Hepatocyte (in vitro differentiated cells): ENCODE results near the gene MYO3B. TPM values are rescaled to one million over a fixed set of nuclear protein-coding genes. Genes with fewer than 3 reads are reported as not detected.

Experiments
- DNase-seq: peaks from one replicate; pipeline ENCODE4 v3.0.0-alpha.2; 2016; ENCODE audit warnings: low spot score
- H2AFZ ChIP-seq: fragments of 200-600 bp; sonication (generic); 2 replicates; pipeline ENCODE4 v1.6.0; 2016; ENCODE audit warnings: antibody characterized with exemption, mild to moderate bottlenecking
- H3K27ac ChIP-seq: fragments of 200-600 bp; sonication (generic); 2 replicates; pipeline ENCODE4 v1.5.1; 2016; ENCODE audit warnings: mild to moderate bottlenecking
- H3K27me3 ChIP-seq: fragments of 200-600 bp; sonication (generic); 2 replicates; pipeline ENCODE4 v1.6.1; 2016
- H3K36me3 ChIP-seq: fragments of 200-600 bp; sonication (generic); replicated peaks from 2 replicates; pipeline ENCODE4 v1.5.1; 2016; ENCODE audit warnings: low read depth; ENCODE audit not compliant: insufficient read depth
- H3K4me1 ChIP-seq: fragments of 200-600 bp; sonication (generic); 2 replicates; pipeline ENCODE4 v1.5.1; 2016; ENCODE audit warnings: mild to moderate bottlenecking, moderate library complexity; ENCODE audit not compliant: insufficient read depth
- H3K4me2 ChIP-seq: fragments of 200-600 bp; sonication (generic); 2 replicates; pipeline ENCODE4 v1.6.0; 2016
- H3K4me3 ChIP-seq: fragments of 200-600 bp; sonication (generic); 2 replicates; pipeline ENCODE4 v1.5.1; 2016; ENCODE audit warnings: mild to moderate bottlenecking
- H3K79me2 ChIP-seq: fragments of 200-600 bp; sonication (generic); 2 replicates; pipeline ENCODE4 v1.6.0; 2017; ENCODE audit warnings: mild to moderate bottlenecking
- H3K9me2 ChIP-seq: fragments of 200-600 bp; sonication (generic); replicated peaks from 2 replicates; pipeline ENCODE4 v1.6.0; 2017; ENCODE audit warnings: mild to moderate bottlenecking; ENCODE audit not compliant: insufficient read depth
- H3K9me3 ChIP-seq: fragments of 200-600 bp; sonication (generic); 2 replicates; pipeline ENCODE4 v1.5.1; 2016; ENCODE audit warnings: low read depth, mild to moderate bottlenecking
- H4K20me1 ChIP-seq: fragments of 200-600 bp; sonication (generic); 2 replicates; pipeline ENCODE4 v1.6.0; 2016; ENCODE audit warnings: mild to moderate bottlenecking; ENCODE audit not compliant: insufficient read depth, poor library complexity, severe bottlenecking
- CTCF ChIP-seq: fragments of 200-600 bp; sonication (generic); IDR thresholded peaks from 2 replicates; pipeline ENCODE4 v1.5.1; 2016; ENCODE audit warnings: antibody characterized with exemption, mild to moderate bottlenecking; ENCODE audit not compliant: poor library complexity
- EZH2 ChIP-seq: fragments of 200-600 bp; sonication (generic); IDR thresholded peaks from 2 replicates; pipeline ENCODE4 v1.6.1; 2016; ENCODE audit warnings: antibody characterized with exemption, mild to moderate bottlenecking, borderline replicate concordance
- EZH2phosphoT487 ChIP-seq: fragments of 200-600 bp; sonication (generic); IDR thresholded peaks from one replicate; pipeline ENCODE4 v1.6.1; 2018; ENCODE audit warnings: antibody characterized with exemption, mild to moderate bottlenecking, low read depth, moderate library complexity; ENCODE audit not compliant: unreplicated experiment, severe bottlenecking
- WGBS: methylation state at CpG from one replicate; pipeline ENCODE4 v1.1.6; 2016; ENCODE audit warnings: low lambda C conversion rate; ENCODE audit errors: missing lambda C conversion rate; 5-methylcytosine and 5-hydroxymethylcytosine counted together
- polyA plus RNA-seq: library from polyadenylated mRNA; unstranded; fragments of >200 nt; fragmentation: Nextera tagmentation; extraction: Ambion mirVana; gene quantifications from 2 replicates; pipeline ENCODE4 v1.2.1, GENCODE V29; 2016
- total RNA-seq: library from RNA; depleted of rRNA; stranded (reverse); fragments of >200 nt; gene quantifications from 2 replicates; pipeline ENCODE4 v1.2.3, GENCODE V29; 2014

Gene MYO3B
- total and polyA plus RNA-seq, 2 experiments from 2014 or later, result 0.63 to 1.1 TPM

- no peaks in the 10 kb centered on the region for H3K27me3 ChIP-seq
- no peak overlapping the region for H2AFZ ChIP-seq
- H4K20me1 ChIP-seq, result no peaks in the 10 kb centered on the region
- no peaks in the 10 kb centered on the region for H3K4me1 ChIP-seq
- no peaks in the 10 kb centered on the region for H3K36me3 ChIP-seq
- DNase-seq, result no peak
- no peaks in the 10 kb centered on the region for H3K9me3 ChIP-seq
- H3K27ac ChIP-seq, result no peak overlapping the region
- no peak overlapping the region for H3K4me3 ChIP-seq
- 77% methylated on average over 2 of the region's 2 CpGs for WGBS
- H3K79me2 ChIP-seq, result no peaks in the 10 kb centered on the region
- no peaks in the 10 kb centered on the region for H3K9me2 ChIP-seq
- TF ChIP-seq CTCF, result no peak
- no peak for TF ChIP-seq EZH2phosphoT487
- TF ChIP-seq EZH2, result no peak
- H3K4me2 ChIP-seq, result no peak overlapping the region
Measured at GRCh38 chr2:170249761-170250160, 71.8 kb downstream of the MYO3B start.

- Histone ChIP-seq H2AFZ (no peak overlapping the region), H3K79me2 (no peaks in the 10 kb centered on the region), H3K9me2 (no peaks in the 10 kb centered on the region), H3K36me3 (no peaks in the 10 kb centered on the region), H3K4me1 (no peaks in the 10 kb centered on the region), H3K4me3 (no peak overlapping the region), H3K9me3 (no peaks in the 10 kb centered on the region), H4K20me1 (no peaks in the 10 kb centered on the region), H3K4me2 (no peak overlapping the region), H3K27me3 (no peaks in the 10 kb centered on the region), H3K27ac (no peak overlapping the region)
- no peak for DNase-seq
- TF ChIP-seq CTCF (no peak), EZH2 (no peak), EZH2phosphoT487 (no peak)
- 89% methylated on average over 6 of the region's 6 CpGs for WGBS
Measured at GRCh38 chr2:170250584-170250983, 72.6 kb downstream of the MYO3B start.

DNA sequence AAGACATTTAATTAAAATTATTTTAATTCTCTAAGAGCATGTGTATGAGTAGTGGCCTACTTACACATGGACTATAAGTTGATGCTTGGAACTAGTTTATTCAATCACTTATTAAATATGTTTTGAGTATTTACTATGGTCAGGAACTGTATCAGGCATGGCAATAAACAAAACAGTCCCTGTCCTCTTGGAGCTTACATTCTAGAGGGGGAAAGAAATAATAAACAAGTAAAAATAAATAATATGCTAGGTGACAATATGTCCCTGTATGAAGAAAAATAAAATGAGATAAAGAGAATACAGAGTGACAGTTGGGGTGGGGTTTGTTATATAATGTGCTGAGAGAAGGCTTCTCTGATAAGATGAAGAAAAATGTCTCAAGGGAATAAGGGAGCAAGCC lies 74.5 kb downstream of the MYO3B start:
- no peaks in the 10 kb centered on the region for H4K20me1 ChIP-seq
- DNase-seq, result no peak
- no peak overlapping the region for H3K4me3 ChIP-seq
- no peaks in the 10 kb centered on the region for H3K9me2 ChIP-seq
- TF ChIP-seq CTCF (no peak), EZH2 (no peak), EZH2phosphoT487 (no peak)
- no peak overlapping the region for H2AFZ ChIP-seq
- H3K79me2 ChIP-seq, result no peaks in the 10 kb centered on the region
- H3K9me3 ChIP-seq, result no peaks in the 10 kb centered on the region
- no peak overlapping the region for H3K27ac ChIP-seq
- no peak overlapping the region for H3K4me2 ChIP-seq
- H3K36me3 ChIP-seq, result no peaks in the 10 kb centered on the region
- H3K4me1 ChIP-seq, result no peaks in the 10 kb centered on the region
- no peaks in the 10 kb centered on the region for H3K27me3 ChIP-seq

DNA sequence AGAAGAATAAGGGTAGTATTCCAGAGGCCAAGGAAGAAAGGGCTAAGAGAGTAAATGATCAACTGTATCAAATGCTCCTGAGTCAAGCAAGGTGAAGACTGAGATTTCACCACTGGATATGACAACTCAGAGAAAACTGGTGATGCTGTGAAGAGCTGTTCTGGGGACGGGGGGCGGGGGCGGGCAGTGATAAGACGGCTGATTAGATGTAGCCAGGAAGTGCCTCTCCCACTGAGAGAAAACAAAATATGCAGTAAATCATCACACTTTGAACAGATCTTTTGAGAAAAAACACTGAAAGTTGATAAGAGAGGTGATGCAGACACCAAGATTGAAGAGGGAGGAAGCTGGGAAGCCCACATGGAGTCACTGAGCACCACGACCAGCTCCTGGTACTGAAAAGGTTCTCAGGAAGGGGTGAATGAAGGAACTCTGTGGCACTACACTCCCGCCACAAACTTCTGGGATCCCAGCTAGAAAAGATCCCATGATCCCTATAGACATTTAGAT lies 75.8 kb downstream of the MYO3B start:
- WGBS, result 54% methylated on average over 6 of the region's 6 CpGs
- TF ChIP-seq CTCF (no peak), EZH2 (no peak), EZH2phosphoT487 (no peak)
- Histone ChIP-seq H3K9me3 (no peaks in the 10 kb centered on the region), H3K4me2 (no peak overlapping the region), H3K4me1 (no peaks in the 10 kb centered on the region), H3K36me3 (no peaks in the 10 kb centered on the region), H3K79me2 (no peaks in the 10 kb centered on the region), H2AFZ (no peak overlapping the region), H3K4me3 (no peak overlapping the region), H4K20me1 (no peaks in the 10 kb centered on the region), H3K27me3 (no peaks in the 10 kb centered on the region), H3K9me2 (no peaks in the 10 kb centered on the region), H3K27ac (no peak overlapping the region)
- no peak for DNase-seq
